ENCODE data around the gene BTNL8.
"Not testable (repeated sequence)": the region's sequence is repeated elsewhere in the genome, so short reads cannot be mapped to it uniquely, and the experiment has no call there.

The BTNL8 gene

DNA sequence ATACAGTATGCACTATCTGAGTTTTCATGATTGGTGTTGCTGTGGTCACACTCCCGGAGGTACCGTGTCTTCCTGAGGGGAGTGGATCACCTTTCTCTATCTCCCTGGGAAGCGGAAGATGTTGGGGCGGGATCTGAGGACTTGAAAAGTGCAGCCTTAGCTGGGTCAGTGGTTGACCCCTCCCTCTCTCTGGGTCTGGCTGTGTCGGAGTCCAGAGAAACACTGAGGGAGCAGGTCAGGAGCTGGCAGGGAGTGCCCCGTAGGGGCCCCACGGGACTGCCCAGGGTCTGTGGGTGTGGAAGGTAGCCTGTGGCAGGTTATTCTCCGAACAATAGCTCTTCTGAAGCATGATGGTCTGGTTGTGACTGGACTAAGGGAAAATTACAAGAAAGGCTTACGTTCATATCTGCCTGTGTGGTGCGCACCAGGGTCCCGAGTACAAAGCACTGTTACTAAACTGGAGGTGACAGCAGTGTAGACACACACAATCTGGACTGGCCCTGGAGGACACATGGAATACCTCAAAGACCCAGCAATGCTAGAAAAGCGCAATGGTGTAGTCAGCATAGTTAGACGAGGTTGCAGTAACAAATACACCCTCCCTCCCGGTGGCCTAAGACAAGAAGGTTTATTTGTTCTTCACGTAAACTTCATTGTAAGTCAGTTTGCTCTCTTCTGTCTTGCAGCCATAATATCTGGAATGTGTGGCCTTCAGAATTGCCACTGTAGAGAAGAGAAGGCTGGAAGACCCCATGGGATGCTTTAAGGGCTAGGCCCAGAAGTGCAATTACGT, 28.5 kb upstream of the BTNL8 start:
- Mint-ChIP-seq H3K27ac (peak overlapping the region in 1 of 2 donors; percentile 89), H3K27me3 (peaks cover 11% of the 10 kb centered on the region)

GRCh38 chr5:180872419-180872818, 26.5 kb upstream of the BTNL8 start:
- Mint-ChIP-seq H3K9me3 (no peaks in the 10 kb centered on the region), H3K4me1 (peaks cover 18% of the 10 kb centered on the region), H3K27me3 (no peaks in the 10 kb centered on the region), H3K4me3 (no peak overlapping the region), H3K27ac (no peak overlapping the region)
- ATAC-seq (no peak), DNase-seq (no peak)

More for the DNA sequence above, 28.5 kb upstream of the BTNL8 start:
- ATAC-seq (no peak), DNase-seq (no peak)
- Mint-ChIP-seq H3K4me3 (no peak overlapping the region), H3K4me1 (peaks cover 18% of the 10 kb centered on the region), H3K9me3 (no peaks in the 10 kb centered on the region)

DNA sequence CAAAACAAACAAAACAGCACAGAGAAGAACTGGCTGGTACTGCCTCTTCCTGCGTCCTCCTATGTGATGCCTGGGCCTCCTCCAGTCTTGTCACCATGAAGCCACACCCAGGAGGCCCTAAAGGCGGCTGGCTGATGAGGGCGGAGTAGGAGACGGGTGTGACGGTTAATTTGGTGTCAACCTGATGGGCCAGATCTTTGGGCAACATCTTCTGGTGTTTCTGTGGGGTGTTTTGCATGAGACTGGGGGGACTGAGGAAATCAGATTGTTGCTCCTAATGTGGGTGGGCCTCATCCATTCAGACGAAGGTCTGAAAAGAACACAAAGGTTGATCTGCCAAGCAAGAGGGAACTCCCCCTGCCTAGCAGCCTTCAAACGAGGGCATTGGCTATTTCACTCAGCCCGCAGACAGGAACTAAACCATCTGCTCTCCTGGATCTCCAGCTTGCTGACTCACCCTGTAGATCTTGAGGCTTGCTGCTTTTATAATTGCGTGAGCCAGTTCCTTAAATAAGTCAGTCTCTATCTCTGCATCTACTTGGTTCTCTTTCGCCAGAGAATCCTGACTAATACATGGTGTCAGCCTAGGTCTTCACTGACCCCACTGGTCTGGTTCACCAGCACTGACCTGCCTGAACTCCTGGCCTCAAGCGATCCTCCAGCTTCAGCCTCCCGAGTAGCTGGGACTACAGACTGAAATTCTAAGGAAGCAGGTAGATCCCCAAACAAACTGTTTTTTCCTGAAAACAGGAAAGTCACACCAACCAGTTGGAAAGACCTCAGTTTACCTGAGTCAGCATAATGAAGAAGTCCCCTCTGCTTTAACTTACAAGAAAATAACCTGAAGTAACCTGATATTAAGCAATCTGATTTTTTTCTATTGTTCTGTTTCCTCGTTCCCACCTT, 25.1 kb upstream of the BTNL8 start:
- H3K4me1 Mint-ChIP-seq = peaks cover 10% of the 10 kb centered on the region
- H3K9me3 Mint-ChIP-seq = no peaks in the 10 kb centered on the region
- no peaks in the 10 kb centered on the region for H3K27me3 Mint-ChIP-seq
- peak overlapping the region in 1 of 2 donors; percentile 56 for H3K27ac Mint-ChIP-seq
- no peak overlapping the region for H3K4me3 Mint-ChIP-seq
- ATAC-seq = no peak
- no peak for DNase-seq

DNA sequence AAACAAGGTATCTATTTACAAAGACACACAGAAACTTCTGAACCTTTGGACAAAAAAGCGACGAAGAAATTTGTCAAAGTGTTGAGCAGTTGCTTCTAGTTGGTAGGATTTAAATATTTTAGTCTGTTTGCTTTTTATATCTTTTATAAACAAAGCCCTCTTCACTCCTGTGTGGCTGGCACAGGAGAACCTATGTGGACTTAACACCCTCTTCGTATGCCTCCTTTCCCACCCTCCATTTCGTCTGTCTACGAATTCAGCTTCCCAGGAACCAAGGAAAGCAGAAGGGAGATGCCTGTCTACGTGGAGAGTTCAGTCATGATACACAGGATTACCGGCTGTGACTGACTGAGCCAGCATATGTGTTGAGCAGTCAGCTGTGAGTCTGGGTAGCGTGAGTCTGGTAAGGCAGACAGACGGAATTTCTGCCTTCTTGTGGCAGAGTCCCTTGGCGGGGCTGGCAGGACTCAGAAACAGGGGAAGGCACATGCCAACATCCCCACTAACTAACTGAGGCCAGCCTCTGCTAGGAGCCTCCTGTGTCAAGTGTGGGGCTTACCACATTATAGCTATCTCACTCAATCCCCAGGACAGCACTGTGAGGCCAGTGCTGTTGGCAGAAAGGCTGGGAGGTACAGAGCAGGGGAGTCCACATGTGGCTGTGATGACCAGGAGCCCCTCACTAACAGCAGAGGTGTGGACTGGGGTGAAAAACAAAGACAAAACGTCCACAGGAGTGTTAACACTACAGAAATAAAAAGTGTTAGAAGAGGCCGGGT, 24.0 kb upstream of the BTNL8 start:
- H3K27ac Mint-ChIP-seq = no peak overlapping the region
- H3K4me1 Mint-ChIP-seq = peaks cover 7% of the 10 kb centered on the region
- no peak for DNase-seq
- H3K4me3 Mint-ChIP-seq = no peak overlapping the region
- no peak for ATAC-seq
- H3K27me3 Mint-ChIP-seq = no peaks in the 10 kb centered on the region
- no peaks in the 10 kb centered on the region for H3K9me3 Mint-ChIP-seq

- no peaks in the 10 kb centered on the region for H3K9me3 Mint-ChIP-seq
- DNase-seq = no peak
- peaks cover 7% of the 10 kb centered on the region for H3K4me1 Mint-ChIP-seq
- peaks cover under 1% of the 10 kb centered on the region for H3K27me3 Mint-ChIP-seq
- no peak overlapping the region for H3K4me3 Mint-ChIP-seq
- no peak for ATAC-seq
- no peak overlapping the region for H3K27ac Mint-ChIP-seq
Observed at GRCh38 chr5:180875860-180876426, 23.0 kb upstream of the BTNL8 start.

- not testable (repeated sequence) for DNase-seq, H3K9me3 Mint-ChIP-seq, H3K4me1 Mint-ChIP-seq, H3K27ac Mint-ChIP-seq, ATAC-seq, H3K4me3 Mint-ChIP-seq
- H3K27me3 Mint-ChIP-seq = peaks cover 58% of the 10 kb centered on the region
Observed at GRCh38 chr5:180885845-180886529, 13.0 kb upstream of the BTNL8 start.

- no peak for DNase-seq
- H3K4me1 Mint-ChIP-seq = no peaks in the 10 kb centered on the region
- peaks cover 52% of the 10 kb centered on the region for H3K27me3 Mint-ChIP-seq
- no peak overlapping the region for H3K4me3 Mint-ChIP-seq
- no peak for ATAC-seq
- peaks cover 0 to 7% of the 10 kb centered on the region in 2 donors for H3K9me3 Mint-ChIP-seq
- no peak overlapping the region for H3K27ac Mint-ChIP-seq
Observed at GRCh38 chr5:180889381-180889780, 9.6 kb upstream of the BTNL8 start.

DNA sequence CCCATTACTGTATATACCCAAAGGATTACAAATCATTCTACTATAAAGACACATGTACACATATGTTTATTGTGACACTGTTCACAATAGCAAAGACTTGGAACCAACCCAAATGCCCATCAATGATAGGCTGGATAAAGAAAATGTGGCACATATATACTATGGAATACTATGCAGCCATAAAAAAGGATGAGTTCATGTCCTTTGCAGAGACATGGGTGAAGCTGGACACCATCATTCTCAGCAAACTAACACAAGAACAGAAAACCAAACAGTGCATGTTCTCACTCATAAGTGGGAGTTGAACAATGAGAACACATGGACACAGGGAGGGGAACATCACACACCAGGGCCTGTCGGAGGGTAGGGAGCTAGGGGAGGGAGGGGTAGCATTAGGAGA, 3.6 kb upstream of the BTNL8 start:
- ATAC-seq, H3K9me3 Mint-ChIP-seq: not testable (repeated sequence)

GRCh38 chr5:180900178-180900577, 1.2 kb downstream of the BTNL8 start:
- no peaks in the 10 kb centered on the region for H3K27me3 Mint-ChIP-seq
- H3K4me3 Mint-ChIP-seq = no peak overlapping the region
- DNase-seq (no peak), ATAC-seq (no peak)
- H3K4me1 Mint-ChIP-seq = peaks cover 5% of the 10 kb centered on the region
- no peaks in the 10 kb centered on the region for H3K9me3 Mint-ChIP-seq
- H3K27ac Mint-ChIP-seq = no peak overlapping the region

More for the DNA sequence above, 3.6 kb upstream of the BTNL8 start:
- not testable (repeated sequence) for DNase-seq, H3K27ac Mint-ChIP-seq, H3K4me3 Mint-ChIP-seq, H3K4me1 Mint-ChIP-seq
- H3K27me3 Mint-ChIP-seq = peaks cover 35% of the 10 kb centered on the region

- H3K27ac Mint-ChIP-seq = peak overlapping the region; percentile 4 to 11
- ATAC-seq (no peak), DNase-seq (no peak)
- no peak overlapping the region for H3K4me3 Mint-ChIP-seq
- H3K9me3 Mint-ChIP-seq = no peaks in the 10 kb centered on the region
- peaks cover 5% of the 10 kb centered on the region for H3K4me1 Mint-ChIP-seq
- no peaks in the 10 kb centered on the region for H3K27me3 Mint-ChIP-seq
Observed at GRCh38 chr5:180901319-180902009, 2.5 kb downstream of the BTNL8 start.

GRCh38 chr5:180908400-180908799, 9.4 kb downstream of the BTNL8 start:
- H3K27ac Mint-ChIP-seq = no peak overlapping the region
- ATAC-seq (no peak), DNase-seq (no peak)
- H3K4me1 Mint-ChIP-seq = peaks cover 34% of the 10 kb centered on the region
- H3K9me3 Mint-ChIP-seq = no peaks in the 10 kb centered on the region
- peaks cover 21% of the 10 kb centered on the region for H3K27me3 Mint-ChIP-seq
- no peak overlapping the region for H3K4me3 Mint-ChIP-seq

DNA sequence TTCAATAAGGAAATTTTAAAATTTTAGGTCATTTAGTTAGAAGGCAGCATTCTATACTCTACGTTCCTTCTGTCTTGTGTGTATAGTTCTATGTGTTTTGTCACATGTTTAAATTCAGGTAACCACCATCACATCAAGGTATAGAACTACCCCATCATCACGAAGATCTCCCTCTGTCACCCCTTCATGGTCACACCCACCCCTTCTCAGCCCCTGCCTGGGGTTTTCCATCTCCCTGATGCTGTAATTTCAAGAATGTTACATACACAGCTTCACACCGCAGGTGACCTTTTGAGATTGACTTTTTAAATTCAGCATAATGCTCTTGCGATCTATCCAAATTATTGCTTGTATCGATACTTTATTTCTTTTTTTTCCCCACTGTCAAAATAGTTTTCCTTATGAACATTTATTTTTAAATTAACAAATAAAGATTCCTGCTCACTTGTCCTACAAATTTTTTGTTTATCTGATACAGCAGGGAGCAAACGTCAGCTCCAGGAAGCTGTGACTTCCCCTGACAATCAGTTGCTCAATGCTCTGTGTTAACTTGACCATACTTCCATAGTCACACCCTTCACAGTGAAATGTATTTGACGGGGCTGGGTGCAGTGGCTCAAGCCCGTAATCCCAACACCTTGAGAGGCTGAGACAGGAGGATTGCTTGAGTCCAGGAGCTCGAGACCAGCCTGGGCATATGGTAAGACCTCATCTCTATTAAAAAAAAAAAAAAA, 10.2 kb downstream of the BTNL8 start:
- H3K27ac Mint-ChIP-seq = peak overlapping the region in 1 of 2 donors; percentile 71
- peaks cover 21% of the 10 kb centered on the region for H3K27me3 Mint-ChIP-seq
- ATAC-seq = peak; percentile 54

DNA sequence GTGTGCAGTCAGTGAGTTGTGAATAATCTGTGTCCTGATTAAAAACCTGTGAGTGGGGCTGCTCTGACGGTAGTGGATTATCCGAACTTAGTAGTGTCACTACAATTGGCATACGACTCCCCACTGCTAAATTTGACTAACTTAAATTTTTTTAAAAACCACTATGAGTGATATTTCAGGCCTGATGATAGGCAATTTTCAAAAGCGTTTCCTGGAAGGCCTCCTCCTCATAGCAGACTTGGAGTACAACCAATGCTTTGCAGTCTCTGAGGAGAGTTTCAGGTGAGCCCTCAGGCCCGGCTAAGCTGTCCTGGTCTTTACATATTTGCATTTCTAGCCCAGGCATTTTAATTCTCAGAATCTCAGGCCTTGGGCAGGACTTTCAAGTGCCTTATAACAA, 10.8 kb downstream of the BTNL8 start:
- Mint-ChIP-seq H3K9me3 (no peaks in the 10 kb centered on the region), H3K27me3 (peaks cover 21% of the 10 kb centered on the region), H3K4me1 (peaks cover 34% of the 10 kb centered on the region), H3K4me3 (peak overlapping the region in 1 of 2 donors; percentile 44), H3K27ac (no peak overlapping the region)
- DNase-seq (no peak), ATAC-seq (no peak)

More for the DNA sequence above, 10.2 kb downstream of the BTNL8 start:
- Mint-ChIP-seq H3K9me3 (no peaks in the 10 kb centered on the region), H3K4me3 (peak overlapping the region in 1 of 2 donors; percentile 54), H3K4me1 (peaks cover 34% of the 10 kb centered on the region)
- DNase-seq = no peak
